T-cell (primary cell): ENCODE data around the gene FGGY. TPM values are rescaled to one million over a fixed set of nuclear protein-coding genes. Genes with fewer than 3 reads are reported as not detected.
"Not testable (repeated sequence)": the region's sequence is repeated elsewhere in the genome, so short reads cannot be mapped to it uniquely, and the experiment has no call there.

Experiments used
- ATAC-seq, 4 experiments: fragments of 200-7000 bp in 3 of 4; fragments of 150-1000 bp in 1 of 4; cut with Tn5 transposase; replicated peaks in 1 of 4; 1 replicate in 3 of 4; 2 replicates in 1 of 4; pipeline ENCODE4 v1.10.0; 2021; ENCODE audit warnings: moderate library complexity in 3 of 4, mild to moderate bottlenecking in 2 of 4, moderate number of reproducible peaks in 1 of 4
- CTCF ChIA-PET, 2 donors: fragments of 300-600 bp; sonication (Branson Sonifier 250); formaldehyde crosslinking; loops; one replicate each; lab custom pipeline; 2022; ENCODE audit warnings: antibody characterized with exemption in 2 of 2; lab: Charles Lee
- POLR2A ChIA-PET, 2 donors: fragments of 300-600 bp; sonication (Branson Sonifier 250); formaldehyde crosslinking; loops; one replicate each; lab custom pipeline; 2022; ENCODE audit warnings: antibody characterized with exemption in 2 of 2; lab: Charles Lee
- DNase-seq, 35 experiments: peaks; one replicate each; pipeline versions ENCODE4 v3.0.0 to v3.0.0-alpha.2; 2013 to 2023
- H3K27ac ChIP-seq: one replicate; pipeline ENCODE4 v1.5.1; 2013; ENCODE audit warnings: low read length
- H3K27me3 ChIP-seq, 2 experiments: replicated peaks in 1 of 2; 1 replicate in 1 of 2; 2 replicates in 1 of 2; pipeline versions ENCODE4 v1.6.1 to v1.7.0; 2013; ENCODE audit warnings: low read length in 1 of 2, mixed read lengths in 1 of 2; ENCODE audit not compliant: control insufficient read depth in 2 of 2, insufficient read depth in 2 of 2; ENCODE audit errors: extremely low read depth in 1 of 2
- H3K36me3 ChIP-seq, 2 donors: 1 replicate in 1 of 2; 2 replicates in 1 of 2; pipeline versions ENCODE4 v1.6.1 to v1.7.0; 2013; ENCODE audit warnings: low read length in 1 of 2; ENCODE audit not compliant: control insufficient read depth in 2 of 2, insufficient read depth in 1 of 2; ENCODE audit errors: extremely low read depth in 1 of 2
- H3K4me1 ChIP-seq, 2 experiments: 1 replicate in 1 of 2; 2 replicates in 1 of 2; pipeline versions ENCODE4 v1.6.1 to v1.7.0; 2013; ENCODE audit warnings: low read length in 2 of 2, mixed read lengths in 1 of 2; ENCODE audit not compliant: insufficient read depth in 2 of 2, control insufficient read depth in 1 of 2; ENCODE audit errors: extremely low read depth in 1 of 2
- H3K4me3 ChIP-seq, 2 donors: 1 replicate in 1 of 2; 2 replicates in 1 of 2; pipeline versions ENCODE4 v1.5.1 to v1.7.0; 2013; ENCODE audit warnings: mild to moderate bottlenecking in 2 of 2, low read length in 1 of 2, moderate library complexity in 1 of 2; ENCODE audit not compliant: control insufficient read depth in 1 of 2; ENCODE audit errors: extremely low read depth in 1 of 2
- H3K9me3 ChIP-seq: 2 replicates; pipeline ENCODE4 v1.7.0; 2013
- H3K27ac Mint-ChIP-seq, 2 donors: one replicate each; pipeline ENCODE4 v1.8.0; 2020 to 2021; ENCODE audit warnings: mild to moderate bottlenecking in 2 of 2, mixed read lengths in 2 of 2
- H3K27me3 Mint-ChIP-seq, 2 donors: one replicate each; pipeline ENCODE4 v1.8.0; 2021 to 2022; ENCODE audit warnings: mixed read lengths in 2 of 2
- H3K36me3 Mint-ChIP-seq: one replicate; pipeline ENCODE4 v1.8.0; 2021; ENCODE audit warnings: mixed read lengths
- H3K4me1 Mint-ChIP-seq, 3 donors: one replicate each; pipeline ENCODE4 v1.8.0; 2020 to 2022; ENCODE audit warnings: mixed read lengths in 3 of 3, mild to moderate bottlenecking in 1 of 3
- H3K4me3 Mint-ChIP-seq, 3 donors: one replicate each; pipeline ENCODE4 v1.8.0; 2020 to 2022; ENCODE audit warnings: mild to moderate bottlenecking in 3 of 3, mixed read lengths in 3 of 3, moderate library complexity in 3 of 3
- H3K9me3 Mint-ChIP-seq, 3 donors: one replicate each; pipeline ENCODE4 v1.8.0; 2020 to 2022; ENCODE audit warnings: mixed read lengths in 3 of 3
- WGBS: methylation state at CpG from one replicate; pipeline ENCODE4 v1.1.5; 2013; ENCODE audit warnings: missing lambda C conversion rate; ENCODE audit not compliant: insufficient coverage; 5-methylcytosine and 5-hydroxymethylcytosine counted together
- total RNA-seq, 35 experiments: library from RNA in 6 of 35; stranded (reverse) in 6 of 35; fragments of 120-200 nt in 1 of 35; gene quantifications; one replicate each; pipeline versions ENCODE4 v1.2.1 to v1.2.4 and lab custom pipeline; 2013 to 2026

Gene FGGY
- total RNA-seq, 5 donors from 2014 or later (not counting 1 experiment from before 2014, with no cell fraction given) = 7.8 to 21.7 (median 12.6) TPM

DNA sequence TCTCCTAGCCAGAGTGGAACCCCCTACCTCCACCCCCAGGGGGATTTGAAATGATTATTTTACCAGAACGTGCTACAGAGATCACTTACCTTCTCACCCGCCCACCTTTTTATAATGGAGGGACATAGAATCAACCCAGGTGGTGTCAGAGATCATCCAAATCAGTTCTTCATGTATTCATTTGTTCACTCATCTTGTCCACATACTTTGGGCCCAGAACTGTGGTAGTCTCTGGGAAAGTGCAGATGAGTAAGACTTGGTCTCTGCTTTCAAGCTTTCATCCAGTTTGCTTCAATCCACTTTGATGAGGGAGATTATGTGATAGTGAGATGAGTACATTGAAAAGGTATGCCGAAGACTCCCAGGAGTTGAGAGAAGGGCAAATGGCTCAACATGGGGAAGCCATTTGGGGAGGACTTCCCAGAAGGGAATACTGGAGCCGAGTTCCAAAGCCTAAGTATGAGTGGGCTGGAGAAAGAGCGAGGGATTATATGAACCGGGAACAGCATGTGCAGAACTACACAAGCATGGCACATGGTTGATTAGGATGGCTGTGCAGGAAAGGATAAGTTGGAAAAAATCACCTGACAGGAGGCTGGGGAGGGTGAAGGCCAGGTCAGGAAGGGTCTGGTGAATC is 1.9 kb downstream of the FGGY start:
- H3K4me1 ChIP-seq = peaks cover 3 to 21% of the 10 kb centered on the region in 2 experiments
- DNase-seq (no peak), ATAC-seq (no peak)
- no peak overlapping the region for H3K27ac ChIP-seq
- Mint-ChIP-seq H3K9me3 (no peaks in the 10 kb centered on the region), H3K36me3 (peaks cover 8% of the 10 kb centered on the region), H3K4me1 (peaks cover 10 to 18% (median 15%) of the 10 kb centered on the region in 3 donors), H3K27ac (peak overlapping the region in 1 of 2 donors; percentile 8), H3K4me3 (peak overlapping the region in 1 of 3 donors; percentile 88), H3K27me3 (no peaks in the 10 kb centered on the region)
- no peaks in the 10 kb centered on the region for H3K9me3 ChIP-seq
- no peaks in the 10 kb centered on the region for H3K27me3 ChIP-seq
- POLR2A ChIA-PET = no interaction called here
- 94% methylated on average over 4 of the region's 6 CpGs for WGBS
- H3K4me3 ChIP-seq = no peak overlapping the region
- peaks cover 0 to 3% of the 10 kb centered on the region in 2 donors for H3K36me3 ChIP-seq
- CTCF ChIA-PET = no interaction called here

- WGBS = 100% methylated on average over 7 of the region's 11 CpGs
Measured at GRCh38 chr1:59299670-59300069, 2.8 kb downstream of the FGGY start.

GRCh38 chr1:59302297-59302696 is 5.4 kb downstream of the FGGY start:
- H3K4me3 ChIP-seq = no peak overlapping the region
- H3K9me3 Mint-ChIP-seq = peaks cover 6 to 23% (median 10%) of the 10 kb centered on the region in 3 donors
- H3K4me1 ChIP-seq = peaks cover under 1 to 4% of the 10 kb centered on the region in 2 experiments
- H3K9me3 ChIP-seq = peaks cover 5% of the 10 kb centered on the region
- POLR2A ChIA-PET = no interaction called here
- no peaks in the 10 kb centered on the region for H3K27me3 Mint-ChIP-seq
- no peak overlapping the region for H3K27ac Mint-ChIP-seq
- no peaks in the 10 kb centered on the region for H3K27me3 ChIP-seq
- DNase-seq (no peak), ATAC-seq (no peak)
- no CpG with 5 or more reads among the region's 1 CpG for WGBS
- H3K36me3 ChIP-seq = peaks cover 0 to 3% of the 10 kb centered on the region in 2 donors
- H3K27ac ChIP-seq = no peak overlapping the region
- CTCF ChIA-PET = no interaction called here
- H3K4me3 Mint-ChIP-seq = no peak overlapping the region
- peaks cover 4 to 6% (median 6%) of the 10 kb centered on the region in 3 donors for H3K4me1 Mint-ChIP-seq
- H3K36me3 Mint-ChIP-seq = peaks cover 30% of the 10 kb centered on the region

More at GRCh38 chr1:59299670-59300069, 2.8 kb downstream of the FGGY start:
- POLR2A ChIA-PET, H3K4me3 ChIP-seq, H3K27ac Mint-ChIP-seq, H3K27me3 Mint-ChIP-seq, CTCF ChIA-PET, H3K36me3 ChIP-seq, H3K9me3 Mint-ChIP-seq, DNase-seq, H3K9me3 ChIP-seq, H3K27me3 ChIP-seq, H3K27ac ChIP-seq, ATAC-seq, H3K4me3 Mint-ChIP-seq: not testable (repeated sequence)
- H3K4me1 ChIP-seq = peaks cover 3 to 18% of the 10 kb centered on the region in 2 experiments
- peaks cover 15% of the 10 kb centered on the region for H3K36me3 Mint-ChIP-seq
- peaks cover 10 to 18% (median 15%) of the 10 kb centered on the region in 3 donors for H3K4me1 Mint-ChIP-seq

GRCh38 chr1:59302871-59303270 is 6.0 kb downstream of the FGGY start:
- POLR2A ChIA-PET = no interaction called here
- DNase-seq = no peak
- H3K36me3 Mint-ChIP-seq = peaks cover 30% of the 10 kb centered on the region
- CTCF ChIA-PET = no interaction called here
- Histone ChIP-seq H3K4me1 (no peaks in the 10 kb centered on the region), H3K36me3 (peaks cover 0 to 3% of the 10 kb centered on the region in 2 donors), H3K27ac (no peak overlapping the region), H3K27me3 (no peaks in the 10 kb centered on the region), H3K4me3 (no peak overlapping the region), H3K9me3 (peaks cover 5% of the 10 kb centered on the region)
- H3K27me3 Mint-ChIP-seq = no peaks in the 10 kb centered on the region
- WGBS = no CpG with 5 or more reads among the region's 2 CpGs
- H3K27ac Mint-ChIP-seq = no peak overlapping the region
- peaks cover 6 to 23% (median 10%) of the 10 kb centered on the region in 3 donors for H3K9me3 Mint-ChIP-seq
- ATAC-seq = no peak
- no peak overlapping the region for H3K4me3 Mint-ChIP-seq
- H3K4me1 Mint-ChIP-seq = peaks cover 2 to 5% (median 4%) of the 10 kb centered on the region in 3 donors

DNA sequence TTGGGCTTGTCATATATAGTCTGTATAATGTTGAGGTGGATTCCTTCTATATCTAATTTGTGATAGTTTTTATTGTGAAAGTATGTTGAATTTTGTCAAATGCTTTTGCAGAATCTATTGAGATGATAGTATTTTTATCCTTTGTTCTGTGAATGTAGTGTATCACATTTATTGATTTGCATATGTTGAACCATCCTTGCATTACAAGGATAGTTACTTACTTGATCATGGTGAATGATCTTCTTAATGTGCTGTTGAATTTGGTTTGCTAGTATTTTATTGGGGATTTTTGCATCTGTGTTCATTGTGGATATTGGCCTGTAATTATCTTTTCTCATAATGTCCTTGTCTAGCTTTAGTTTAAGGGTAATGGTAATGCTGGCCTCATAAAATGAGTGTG is 8.3 kb downstream of the FGGY start:
- DNase-seq = no peak
- Mint-ChIP-seq H3K4me1 (no peaks in the 10 kb centered on the region), H3K4me3 (no peak overlapping the region), H3K36me3 (peaks cover 30% of the 10 kb centered on the region), H3K9me3 (peaks cover 6 to 23% (median 10%) of the 10 kb centered on the region in 3 donors), H3K27ac (no peak overlapping the region), H3K27me3 (no peaks in the 10 kb centered on the region)
- no peaks in the 10 kb centered on the region for H3K4me1 ChIP-seq
- peaks cover 5% of the 10 kb centered on the region for H3K9me3 ChIP-seq
- H3K27ac ChIP-seq = no peak overlapping the region
- ChIA-PET CTCF (no interaction called here), POLR2A (no interaction called here)
- no peak for ATAC-seq
- no peaks in the 10 kb centered on the region for H3K27me3 ChIP-seq
- H3K36me3 ChIP-seq = peaks cover 0 to 3% of the 10 kb centered on the region in 2 donors
- no peak overlapping the region for H3K4me3 ChIP-seq

DNA sequence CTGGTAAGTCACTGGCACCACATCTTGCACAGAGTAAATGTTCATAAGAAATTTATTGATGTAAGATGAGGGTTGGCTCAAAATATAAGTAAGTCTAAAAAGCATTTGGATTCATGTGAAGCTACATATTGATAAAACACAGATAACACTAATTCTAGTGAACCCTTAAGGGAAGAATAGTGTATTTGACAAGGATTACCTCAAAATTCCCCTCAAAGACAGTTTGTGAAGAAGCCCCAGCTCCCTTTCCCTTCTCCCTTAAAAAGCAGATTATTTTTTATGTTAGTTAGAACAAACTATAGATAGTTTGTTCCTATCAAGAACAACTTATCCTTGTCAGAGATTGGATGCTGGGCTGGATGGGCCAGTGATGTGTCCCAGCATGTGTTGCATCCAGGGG is 10.7 kb downstream of the FGGY start:
- H3K27ac ChIP-seq = no peak overlapping the region
- ATAC-seq (no peak), DNase-seq (no peak)
- ChIA-PET POLR2A (no interaction called here), CTCF (interaction anchor here in 1 of 2 donors (0.6 kb wide), 1 partner anchor 416 kb away, joined by 4 read pairs; no protein-coding TSS in a partner anchor)
- no peak overlapping the region for H3K4me3 ChIP-seq
- H3K36me3 Mint-ChIP-seq = peaks cover 22% of the 10 kb centered on the region
- H3K27me3 ChIP-seq = no peaks in the 10 kb centered on the region
- no peaks in the 10 kb centered on the region for H3K4me1 Mint-ChIP-seq
- no peak overlapping the region for H3K27ac Mint-ChIP-seq
- no peaks in the 10 kb centered on the region for H3K36me3 ChIP-seq
- peaks cover 10 to 23% (median 11%) of the 10 kb centered on the region in 3 donors for H3K9me3 Mint-ChIP-seq
- H3K27me3 Mint-ChIP-seq = no peaks in the 10 kb centered on the region
- peaks cover 5% of the 10 kb centered on the region for H3K9me3 ChIP-seq
- no peaks in the 10 kb centered on the region for H3K4me1 ChIP-seq
- no peak overlapping the region for H3K4me3 Mint-ChIP-seq
